ENCODE data around the gene HRH4. TPM values are rescaled to one million over a fixed set of nuclear protein-coding genes. Genes with fewer than 3 reads are reported as not detected.

Gene HRH4
- 0.10 TPM in 1 of 2 replicates, not detected in the other for total RNA-seq

GRCh38 chr18:24460388-24460787 lies at the start of gene HRH4:
Gene HRH4, plus strand, starts transcription at chr18:24460637. Its CDS starts 92 bp downstream, at chr18:24460729.

GRCh38 chr18:24426398-24427294 lies 33.8 kb upstream of the HRH4 start, which contains the start of gene IMPACT:
Gene IMPACT, plus strand, starts transcription at chr18:24426670. Its CDS starts 87 bp downstream, at chr18:24426757.

Other genes starting within 250 kb of the HRH4 start
- gene OSBPL1A, start 62.8 kb upstream of the HRH4 start, total RNA-seq, result 22.8 and 29.1 TPM in 2 replicates
- gene IMPACT, start 34.0 kb upstream of the HRH4 start, total RNA-seq, result 22.2 and 28.9 TPM in 2 replicates